PFSK-1 (cell line): ENCODE measurements around the gene EIF4E2.

Experiments
- FOXP2 ChIP-seq: optimal IDR thresholded peaks from 2 replicates; pipeline ENCODE3; 2011; ENCODE audit warnings: borderline replicate concordance, control low read depth, inconsistent platforms; ENCODE audit not compliant: insufficient read depth; ENCODE audit errors: extremely low read length, extremely low read depth
- POLR2AphosphoS5 ChIP-seq: IDR thresholded peaks from 2 replicates; pipeline ENCODE4 v1.6.1; 2012; ENCODE audit warnings: low read depth, mild to moderate bottlenecking, control low read depth, low read length, moderate library complexity
- REST ChIP-seq, 2 experiments: IDR thresholded peaks; 2 replicates each; pipeline versions ENCODE4 v1.6.1 to v1.8.0; 2011 to 2012; ENCODE audit warnings: low read depth in 2 of 2, low read length in 2 of 2, control low read depth in 1 of 2, inconsistent platforms in 1 of 2, mild to moderate bottlenecking in 1 of 2, moderate library complexity in 1 of 2; ENCODE audit not compliant: insufficient read depth in 1 of 2
- SIN3A ChIP-seq: IDR thresholded peaks from 2 replicates; pipeline ENCODE4 v1.6.1; 2012; ENCODE audit warnings: mild to moderate bottlenecking, low read length, moderate library complexity, borderline replicate concordance; ENCODE audit not compliant: insufficient read depth
- TAF1 ChIP-seq: IDR thresholded peaks from 2 replicates; pipeline ENCODE4 v1.6.1; 2012; ENCODE audit warnings: low read length, control low read depth, borderline replicate concordance; ENCODE audit not compliant: insufficient read depth

Gene EIF4E2

GRCh38 chr2:232532419-232532818, 18.1 kb upstream of the EIF4E2 start:
- no peak for TF ChIP-seq POLR2AphosphoS5
- no peak for TF ChIP-seq TAF1
- TF ChIP-seq FOXP2, result no peak
- no peak for TF ChIP-seq REST (IDR thresholded peaks at IDR 0.05; ENCODE audit: insufficient read depth in 1 of 2, low read depth in 2 of 2, low read length in 2 of 2)
- no peak for TF ChIP-seq SIN3A

- TF ChIP-seq TAF1 (no peak), FOXP2 (no peak), REST (IDR thresholded peaks at IDR 0.05; ENCODE audit: insufficient read depth in 1 of 2, low read depth in 2 of 2, low read length in 2 of 2) (no peak), POLR2AphosphoS5 (no peak), SIN3A (no peak)
Observed at GRCh38 chr2:232533944-232534710, 16.4 kb upstream of the EIF4E2 start.

GRCh38 chr2:232534940-232535651, 15.4 kb upstream of the EIF4E2 start:
- no peak for TF ChIP-seq TAF1
- TF ChIP-seq POLR2AphosphoS5, result no peak
- no peak for TF ChIP-seq SIN3A
- no peak for TF ChIP-seq REST (IDR thresholded peaks at IDR 0.05; ENCODE audit: insufficient read depth in 1 of 2, low read depth in 2 of 2, low read length in 2 of 2)
- TF ChIP-seq FOXP2, result no peak

GRCh38 chr2:232535761-232536530, 14.5 kb upstream of the EIF4E2 start:
- TF ChIP-seq POLR2AphosphoS5, result no peak
- no peak for TF ChIP-seq REST (IDR thresholded peaks at IDR 0.05; ENCODE audit: insufficient read depth in 1 of 2, low read depth in 2 of 2, low read length in 2 of 2)
- TF ChIP-seq TAF1, result no peak
- TF ChIP-seq FOXP2, result no peak
- TF ChIP-seq SIN3A, result no peak
